ENCODE measurements around the gene ORAI1.
A peak's percentile ranks its signal among the peaks of the same experiment; 100 is the strongest.
"Not testable (repeated sequence)": the region's sequence is repeated elsewhere in the genome, so short reads cannot be mapped to it uniquely, and the experiment has no call there.

Gene ORAI1

DNA sequence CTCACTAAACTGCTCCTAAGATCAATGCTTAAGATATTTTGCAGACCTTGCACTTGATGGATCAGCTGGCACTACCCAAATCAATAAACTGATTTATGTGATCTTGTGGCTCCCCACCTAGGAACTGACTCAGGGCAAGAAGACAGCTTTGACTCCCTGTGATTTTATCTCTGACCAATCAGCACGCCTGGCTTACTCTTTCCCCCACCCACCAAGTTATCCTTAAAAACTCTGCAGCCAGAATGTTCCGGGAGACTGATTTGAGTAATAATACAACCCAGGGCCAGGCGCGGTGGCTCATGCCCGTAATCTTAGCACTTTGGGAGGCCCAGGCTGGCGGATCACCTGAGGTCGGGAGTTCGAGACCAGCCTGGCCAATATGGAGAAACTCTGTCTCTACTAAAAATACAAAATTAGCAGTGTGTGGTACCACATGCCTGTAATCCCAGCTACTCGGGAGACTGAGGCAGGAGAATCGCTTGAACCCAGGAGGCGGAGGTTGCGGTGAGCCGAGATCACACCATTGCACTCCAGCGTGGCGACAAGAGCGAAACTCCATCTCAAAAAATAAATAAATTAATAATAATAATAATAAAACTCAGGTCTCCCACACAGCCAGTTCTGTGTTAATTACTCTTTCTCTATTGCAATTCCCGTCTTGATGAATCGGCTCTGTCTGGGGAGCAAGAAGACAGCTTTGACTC is 31.1 kb downstream of the ORAI1 start:
- TF ChIP-seq, protein P1, sequence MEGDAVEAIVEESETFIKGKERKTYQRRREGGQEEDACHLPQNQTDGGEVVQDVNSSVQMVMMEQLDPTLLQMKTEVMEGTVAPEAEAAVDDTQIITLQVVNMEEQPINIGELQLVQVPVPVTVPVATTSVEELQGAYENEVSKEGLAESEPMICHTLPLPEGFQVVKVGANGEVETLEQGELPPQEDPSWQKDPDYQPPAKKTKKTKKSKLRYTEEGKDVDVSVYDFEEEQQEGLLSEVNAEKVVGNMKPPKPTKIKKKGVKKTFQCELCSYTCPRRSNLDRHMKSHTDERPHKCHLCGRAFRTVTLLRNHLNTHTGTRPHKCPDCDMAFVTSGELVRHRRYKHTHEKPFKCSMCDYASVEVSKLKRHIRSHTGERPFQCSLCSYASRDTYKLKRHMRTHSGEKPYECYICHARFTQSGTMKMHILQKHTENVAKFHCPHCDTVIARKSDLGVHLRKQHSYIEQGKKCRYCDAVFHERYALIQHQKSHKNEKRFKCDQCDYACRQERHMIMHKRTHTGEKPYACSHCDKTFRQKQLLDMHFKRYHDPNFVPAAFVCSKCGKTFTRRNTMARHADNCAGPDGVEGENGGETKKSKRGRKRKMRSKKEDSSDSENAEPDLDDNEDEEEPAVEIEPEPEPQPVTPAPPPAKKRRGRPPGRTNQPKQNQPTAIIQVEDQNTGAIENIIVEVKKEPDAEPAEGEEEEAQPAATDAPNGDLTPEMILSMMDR (conservative IDR thresholded peaks at IDR 0.05): no peak
- no peak for TF ChIP-seq ZFX (IDR thresholded peaks at IDR 0.05)
- no peak overlapping the region for H3K27ac ChIP-seq

DNA sequence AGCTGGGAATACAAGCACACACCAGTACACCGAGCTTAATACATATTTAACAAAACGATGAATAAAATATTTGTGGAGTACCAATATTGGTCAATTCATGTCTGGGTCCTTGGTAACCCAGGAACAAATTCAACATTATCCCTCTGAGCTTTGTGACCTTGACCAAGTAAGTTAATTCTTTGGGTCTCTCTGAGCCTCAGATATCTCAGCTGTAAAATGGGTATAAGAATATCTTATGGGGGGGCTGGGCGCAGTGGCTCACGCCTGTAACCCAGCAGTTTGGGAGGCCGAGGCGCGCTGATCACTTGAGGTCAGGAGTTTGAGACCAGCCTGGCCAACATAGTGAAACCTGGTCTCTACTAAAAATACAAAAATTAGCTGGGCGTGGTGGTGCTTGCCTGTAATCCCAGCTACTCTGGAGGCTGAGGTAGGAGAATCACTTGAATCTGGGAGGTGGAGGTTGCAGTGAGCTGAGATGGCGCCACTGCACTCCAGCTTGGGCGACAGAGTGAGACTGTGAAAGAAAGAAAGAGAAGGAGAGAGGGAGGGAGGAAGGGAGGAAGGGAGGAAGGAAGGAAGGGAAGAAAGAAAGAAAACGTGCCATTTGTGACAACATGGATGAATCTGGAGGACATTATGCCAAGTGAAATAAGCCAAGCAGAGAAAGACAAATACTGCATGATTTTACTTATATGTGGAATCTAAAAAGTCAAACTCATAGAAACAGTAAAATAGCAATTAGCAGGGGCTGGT is 35.2 kb downstream of the ORAI1 start:
- not testable (repeated sequence) for H3K27ac ChIP-seq

DNA sequence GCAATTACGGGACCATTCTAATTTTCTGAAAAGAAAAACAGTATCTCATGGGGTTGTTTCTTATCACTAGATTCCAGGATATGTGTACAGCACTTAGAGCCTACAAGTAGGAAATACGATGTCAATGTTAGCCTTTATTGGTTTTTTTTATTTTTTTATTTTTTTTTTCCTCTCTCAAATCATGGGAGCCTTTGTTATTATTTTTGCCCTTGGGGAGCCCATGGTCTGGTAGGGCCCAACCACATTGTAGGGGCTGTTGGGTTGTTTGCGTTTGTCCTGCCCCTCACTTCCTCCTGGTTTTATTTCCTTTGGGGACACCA is 37.2 kb downstream of the ORAI1 start:
- H3K27ac ChIP-seq: no peak overlapping the region
- TF ChIP-seq, protein P1 (conservative IDR thresholded peaks at IDR 0.05): no peak
- TF ChIP-seq ZFX (IDR thresholded peaks at IDR 0.05): no peak

DNA sequence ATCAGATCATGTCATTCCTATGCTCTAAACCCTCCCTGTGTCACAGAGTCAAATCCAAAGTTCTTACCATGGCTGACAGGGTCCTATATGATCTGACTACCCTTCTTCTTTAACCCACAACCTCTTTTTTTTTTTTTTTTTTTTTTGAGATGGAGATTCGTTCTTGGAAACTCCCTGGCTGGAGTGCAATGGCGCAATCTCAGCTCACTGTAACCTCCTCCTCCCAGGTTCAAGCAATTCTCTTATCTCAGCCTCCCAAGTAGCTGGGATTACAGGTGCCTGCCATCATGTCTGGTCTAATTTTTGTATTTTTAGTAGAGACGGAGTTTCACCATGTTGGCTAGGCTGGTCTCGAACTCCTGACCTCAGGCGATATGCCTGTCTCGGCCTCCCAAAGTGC is 40.5 kb downstream of the ORAI1 start:
- H3K27ac ChIP-seq: not testable (repeated sequence)

DNA sequence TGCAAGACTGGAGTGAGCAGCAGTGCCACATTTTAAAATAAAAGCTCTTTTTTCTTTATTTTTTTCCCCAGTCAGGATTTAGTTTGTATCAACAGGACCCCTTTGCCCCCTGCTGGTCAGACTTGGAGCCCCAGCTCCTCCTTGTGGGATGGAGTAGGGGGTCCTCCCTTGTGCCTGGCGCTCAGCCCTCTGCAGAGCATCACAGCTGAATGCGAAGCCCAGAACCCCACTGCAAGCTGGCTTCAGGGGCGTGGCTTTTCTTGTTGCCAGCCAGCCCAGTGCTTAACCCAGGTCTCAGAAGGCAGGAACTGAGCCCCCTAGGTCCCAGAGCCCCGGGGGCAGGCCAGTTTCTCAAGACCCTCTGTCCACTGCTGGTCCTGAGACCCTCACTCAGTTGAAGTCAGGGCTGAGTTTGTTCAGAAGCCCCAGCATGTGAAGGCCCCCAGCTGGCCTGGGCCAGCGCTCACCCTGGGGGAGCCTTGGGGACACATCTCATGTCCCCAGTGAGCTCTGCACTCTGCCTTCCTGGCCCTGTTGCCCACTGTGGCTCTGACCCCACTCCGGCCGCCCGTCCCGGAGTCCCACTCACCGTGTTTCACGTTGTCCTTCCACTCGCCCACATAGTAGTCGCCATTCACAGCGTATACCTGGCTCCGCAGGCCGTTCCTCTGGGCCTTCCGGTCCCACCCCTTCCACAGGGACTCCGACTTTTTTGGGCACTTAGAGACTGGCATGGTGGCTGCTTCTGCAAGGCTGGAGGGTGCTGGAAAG is 42.6 kb downstream of the ORAI1 start:
- TF ChIP-seq ZFX (IDR thresholded peaks at IDR 0.05): no peak
- TF ChIP-seq, protein P1 (conservative IDR thresholded peaks at IDR 0.05): peak; percentile 65

DNA sequence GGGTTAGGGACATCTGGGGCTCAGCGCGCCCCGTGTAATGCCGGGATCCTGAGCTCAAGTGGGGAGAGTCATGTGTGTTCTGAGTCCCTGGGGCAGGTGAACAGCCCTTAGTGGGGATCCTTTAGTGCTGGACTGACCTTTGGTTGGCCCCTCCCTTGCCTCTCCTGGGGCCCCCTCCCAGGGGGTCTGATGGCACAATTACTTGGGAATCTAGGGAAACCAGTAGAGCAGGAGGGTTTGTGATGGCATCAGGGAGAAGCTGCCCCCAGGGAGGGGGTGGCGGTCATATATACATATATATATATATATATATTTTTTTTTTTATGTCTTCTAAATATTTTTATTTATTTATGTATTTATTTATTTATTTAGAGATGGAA is 43.2 kb downstream of the ORAI1 start, which contains the start of gene MORN3:
TSS of gene MORN3 (minus strand) at position 134 of the 380 bp plus-strand sequence. CDS start 171 bp downstream, outside the sequence.
- H3K27ac ChIP-seq: no peak within 1 kb of the TSS
- TF ChIP-seq, protein P1 (conservative IDR thresholded peaks at IDR 0.05): no peak
- no peak for TF ChIP-seq ZFX (IDR thresholded peaks at IDR 0.05)

More for the DNA sequence above, 42.6 kb downstream of the ORAI1 start:
- no peak overlapping the region for H3K27ac ChIP-seq

DNA sequence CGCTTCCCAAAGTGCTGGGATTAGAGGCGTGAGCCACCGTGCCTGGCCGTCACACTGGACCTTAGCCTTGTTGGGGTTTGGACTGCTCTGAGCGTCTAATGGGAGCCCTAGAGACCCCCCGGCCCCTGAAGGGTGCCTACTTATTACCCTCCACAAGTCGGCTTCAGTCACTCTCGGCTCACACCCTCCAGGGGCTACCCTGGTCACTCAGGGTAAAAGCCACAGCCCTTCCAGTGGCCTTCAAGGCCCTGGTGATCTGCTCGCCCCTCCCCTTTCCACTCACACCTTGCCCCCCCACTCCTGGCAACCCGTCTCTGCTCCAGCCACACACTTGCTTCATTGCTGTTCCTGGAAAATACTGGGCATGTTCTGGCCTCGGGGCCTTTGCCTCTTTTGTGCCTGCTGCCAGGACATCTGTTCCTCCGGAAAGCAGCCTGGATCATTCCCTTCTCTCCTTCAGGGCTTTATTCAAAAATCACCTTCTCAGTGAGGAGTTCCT is 46.7 kb downstream of the ORAI1 start:
- TF ChIP-seq ZFX (IDR thresholded peaks at IDR 0.05): no peak
- TF ChIP-seq, protein P1 (conservative IDR thresholded peaks at IDR 0.05): no peak
- peak overlapping the region; percentile 30 for H3K27ac ChIP-seq

DNA sequence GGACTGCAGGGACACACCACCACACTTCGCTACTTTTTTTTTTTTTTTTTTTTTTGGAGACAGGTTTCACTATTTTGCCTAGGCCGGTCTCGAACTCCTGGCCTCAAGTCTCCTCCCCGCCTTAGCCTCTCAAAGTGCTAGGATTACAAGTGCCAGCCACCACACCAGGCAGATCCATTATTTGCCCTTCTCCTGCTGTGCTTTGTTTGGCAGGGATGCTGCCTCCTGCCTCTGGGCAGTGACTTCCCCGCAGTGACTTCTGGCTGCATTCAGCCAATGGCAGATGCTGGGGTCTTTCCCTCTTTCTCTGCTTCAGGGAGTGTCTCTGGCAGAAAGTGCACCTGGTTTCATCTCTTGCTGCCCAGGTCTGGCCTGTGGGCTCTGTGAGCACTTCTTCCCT is 49.9 kb downstream of the ORAI1 start:
- H3K27ac ChIP-seq: no peak overlapping the region
- TF ChIP-seq, protein P1 (conservative IDR thresholded peaks at IDR 0.05): no peak
- no peak for TF ChIP-seq ZFX (IDR thresholded peaks at IDR 0.05)
